Upper lobe of right lung (tissue), 1 donor: Measurements from ENCODE around the gene EPS8L3. TPM values are rescaled to one million over a fixed set of nuclear protein-coding genes. Genes with fewer than 3 reads are reported as not detected.
A peak's percentile ranks its signal among the peaks of the same experiment; 100 is the strongest.
"Not testable (repeated sequence)": the region's sequence is repeated elsewhere in the genome, so short reads cannot be mapped to it uniquely, and the experiment has no call there.

Source experiments
- ATAC-seq: fragments of 200-7000 bp; cut with Tn5 transposase; one replicate; pipeline ENCODE4 v1.9.1; 2020; ENCODE audit warnings: mild to moderate bottlenecking, moderate library complexity
- DNase-seq: peaks from one replicate; pipeline ENCODE4 v3.0.0-alpha.2; 2020
- H3K27ac ChIP-seq: fragments of 200-600 bp; one replicate; pipeline ENCODE4 v1.8.0; 2022
- H3K27me3 ChIP-seq: fragments of 200-600 bp; one replicate; pipeline ENCODE4 v1.8.0; 2022; ENCODE audit warnings: mild to moderate bottlenecking
- H3K36me3 ChIP-seq: fragments of 200-600 bp; one replicate; pipeline ENCODE4 v1.8.0; 2022
- H3K4me1 ChIP-seq: fragments of 200-600 bp; one replicate; pipeline ENCODE4 v1.8.0; 2022
- H3K4me3 ChIP-seq: fragments of 200-600 bp; one replicate; pipeline ENCODE4 v1.8.0; 2022; ENCODE audit warnings: mild to moderate bottlenecking
- H3K9me3 ChIP-seq: fragments of 200-600 bp; one replicate; pipeline ENCODE4 v1.8.0; 2022
- CTCF ChIP-seq: fragments of 200-600 bp; IDR thresholded peaks from one replicate; pipeline ENCODE4 v1.8.0; 2022; ENCODE audit warnings: antibody characterized with exemption
- intact Hi-C: fragments of 100-400 bp; cut with DNase I; formaldehyde crosslinking; loops from one replicate; pipeline ENCODE4 v1.11.0; 2022
- total RNA-seq: library from RNA; stranded (reverse); fragmentation: NEBNext Ultra II Directional; extraction: Animal tissue kit (Norgen Biotek cat#: 25700); gene quantifications from one replicate; pipeline ENCODE4 v1.2.1, GENCODE V29; 2021
- donor health status: DM: no; HTN: yes; CAD: no; lungs with severe emphysema.

EPS8L3 gene
- total RNA-seq, 1 donor from 2014 or later = not detected

DNA sequence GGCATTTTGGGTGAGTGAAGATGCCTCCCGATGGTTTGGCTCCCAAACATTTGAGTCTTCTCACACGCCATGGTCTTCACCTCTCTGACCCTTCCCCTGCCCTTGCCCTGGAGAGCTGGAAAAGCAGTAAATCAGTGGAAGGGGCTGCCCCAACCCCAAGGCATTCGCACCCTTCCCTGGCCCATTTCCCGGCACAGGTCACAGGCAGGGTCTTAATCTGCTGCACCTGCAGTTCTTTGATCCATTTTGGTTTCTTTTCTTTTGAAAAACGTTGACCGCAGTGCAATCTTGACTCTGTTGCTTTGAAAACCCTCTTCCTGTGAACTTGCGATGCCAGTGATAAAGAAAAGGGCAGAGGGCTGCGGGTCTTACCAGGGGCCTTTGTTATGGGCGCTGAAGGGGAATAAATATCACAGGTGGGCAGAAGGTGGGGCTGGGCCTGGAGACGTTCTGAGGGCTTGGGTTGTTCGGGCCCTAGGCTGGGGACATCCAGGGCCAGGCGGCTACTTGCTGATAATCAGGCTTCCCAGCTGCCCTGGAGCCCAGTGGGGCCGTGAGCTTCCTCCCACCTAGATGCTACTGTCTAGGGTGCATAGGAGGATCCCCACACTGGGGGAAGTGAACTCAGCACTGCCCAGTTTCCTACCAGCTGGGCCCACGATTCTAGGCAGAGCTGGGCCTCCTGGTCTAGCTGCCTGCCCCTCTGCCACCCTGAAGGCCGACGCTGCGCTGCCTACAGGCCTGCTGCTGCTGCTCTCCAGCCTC lies 38.6 kb upstream of the EPS8L3 start:
- H3K36me3 ChIP-seq = no peaks in the 10 kb centered on the region
- intact Hi-C loops = no loop called here
- H3K27me3 ChIP-seq = no peaks in the 10 kb centered on the region
- no peak for TF ChIP-seq CTCF
- DNase-seq (no peak), ATAC-seq (peak; percentile 24)
- peak overlapping the region; percentile 51 for H3K27ac ChIP-seq
- H3K9me3 ChIP-seq = no peaks in the 10 kb centered on the region
- H3K4me3 ChIP-seq = no peak overlapping the region
- peaks cover 37% of the 10 kb centered on the region for H3K4me1 ChIP-seq

DNA sequence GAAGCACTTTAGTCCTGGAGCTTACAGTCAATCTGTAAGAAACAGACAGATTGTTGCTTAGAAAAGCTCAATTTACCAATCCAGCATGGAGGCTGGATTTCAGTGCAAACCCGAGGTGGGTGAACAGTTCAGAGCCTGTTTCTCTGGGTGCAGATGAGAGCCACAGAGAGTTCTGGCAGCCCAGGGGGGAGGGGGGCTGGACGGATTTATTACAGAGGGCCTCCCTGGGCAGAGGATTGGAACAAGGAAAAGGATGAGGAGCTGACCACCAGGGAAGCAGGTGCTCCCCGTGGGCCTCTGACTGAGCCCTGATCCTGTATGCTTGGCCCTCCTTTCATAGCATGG lies 38.0 kb upstream of the EPS8L3 start:
- H3K4me1 ChIP-seq = peaks cover 32% of the 10 kb centered on the region
- no peak for ATAC-seq
- intact Hi-C loops = no loop called here
- no peaks in the 10 kb centered on the region for H3K36me3 ChIP-seq
- no peak for DNase-seq
- no peaks in the 10 kb centered on the region for H3K9me3 ChIP-seq
- no peak for TF ChIP-seq CTCF
- H3K4me3 ChIP-seq = no peak overlapping the region
- no peaks in the 10 kb centered on the region for H3K27me3 ChIP-seq
- H3K27ac ChIP-seq = no peak overlapping the region

- no peak overlapping the region for H3K27ac ChIP-seq
Measured at GRCh38 chr1:109800291-109800690, 36.6 kb upstream of the EPS8L3 start.

GRCh38 chr1:109799445-109799844 lies 35.7 kb upstream of the EPS8L3 start:
- no peak for TF ChIP-seq CTCF

More at GRCh38 chr1:109800291-109800690, 36.6 kb upstream of the EPS8L3 start:
- TF ChIP-seq CTCF = no peak
- H3K4me1 ChIP-seq = peaks cover 23% of the 10 kb centered on the region
- intact Hi-C loops = no loop called here
- no peaks in the 10 kb centered on the region for H3K27me3 ChIP-seq
- no peak overlapping the region for H3K4me3 ChIP-seq
- no peak for ATAC-seq
- no peaks in the 10 kb centered on the region for H3K9me3 ChIP-seq
- DNase-seq = no peak
- no peaks in the 10 kb centered on the region for H3K36me3 ChIP-seq

DNA sequence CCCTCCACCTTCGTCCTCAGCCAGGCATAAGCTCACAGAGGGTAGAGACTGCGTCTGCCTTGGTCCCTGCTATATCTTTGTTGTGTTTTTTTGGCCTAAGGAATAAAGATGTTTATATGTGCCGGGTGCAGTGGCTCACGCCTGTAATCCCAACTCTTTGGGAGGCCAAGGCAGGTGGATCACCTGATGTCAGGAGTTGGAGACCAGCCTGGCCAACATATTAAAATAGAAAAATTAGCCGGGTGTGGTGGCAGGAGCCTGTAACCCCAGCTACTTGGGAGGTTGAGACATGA lies 33.5 kb upstream of the EPS8L3 start:
- not testable (repeated sequence) for H3K27me3 ChIP-seq

More at GRCh38 chr1:109799445-109799844, 35.7 kb upstream of the EPS8L3 start:
- no peaks in the 10 kb centered on the region for H3K27me3 ChIP-seq
- H3K9me3 ChIP-seq = no peaks in the 10 kb centered on the region
- ATAC-seq = no peak
- no peaks in the 10 kb centered on the region for H3K36me3 ChIP-seq
- intact Hi-C loops = no loop called here
- no peak overlapping the region for H3K27ac ChIP-seq
- DNase-seq = no peak
- no peak overlapping the region for H3K4me3 ChIP-seq
- H3K4me1 ChIP-seq = peaks cover 30% of the 10 kb centered on the region

DNA sequence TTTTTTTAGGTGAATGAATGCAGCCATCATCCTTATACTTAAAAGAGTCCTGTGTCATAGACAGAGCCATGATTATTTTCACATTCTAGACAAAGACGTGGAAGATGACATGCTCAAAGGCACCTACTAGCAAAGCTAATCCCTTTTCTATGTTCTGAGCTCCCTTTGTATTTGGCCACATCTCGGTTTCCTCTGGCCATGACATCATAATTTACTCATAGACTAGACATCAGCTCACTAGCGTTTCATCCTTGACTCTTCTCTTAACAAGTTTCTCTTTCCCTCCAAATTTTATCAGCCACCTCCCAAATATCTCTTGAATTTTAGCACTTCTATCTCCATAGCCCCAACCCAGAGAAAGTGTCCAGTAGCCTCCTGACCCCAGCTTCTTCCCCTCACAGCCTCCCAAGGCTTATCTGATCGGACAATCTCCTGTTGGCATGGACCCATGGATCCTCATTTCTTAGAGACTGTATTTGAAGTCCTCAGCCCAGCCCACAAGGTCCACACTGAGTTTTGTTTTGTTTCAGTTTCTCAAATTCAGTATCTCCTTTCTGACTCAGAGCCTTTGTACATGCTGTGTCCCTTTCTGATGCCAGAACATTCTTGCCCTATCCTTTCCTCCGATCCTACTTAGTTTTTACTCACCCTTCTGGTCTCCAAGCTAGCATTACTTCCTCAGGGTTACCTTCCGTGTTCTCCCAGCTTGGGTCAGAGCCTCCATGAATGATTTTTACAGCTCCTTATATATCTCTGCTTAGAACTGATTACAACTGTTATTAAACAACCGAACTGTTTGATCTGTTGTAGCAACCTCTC lies 33.0 kb upstream of the EPS8L3 start:
- no peak for ATAC-seq
- intact Hi-C loops = no loop called here
- no peak overlapping the region for H3K27ac ChIP-seq

More for the DNA sequence above, 33.5 kb upstream of the EPS8L3 start:
- H3K36me3 ChIP-seq, H3K27ac ChIP-seq, ATAC-seq, H3K4me3 ChIP-seq, H3K9me3 ChIP-seq, intact Hi-C loops, DNase-seq: not testable (repeated sequence)
- peaks cover 35% of the 10 kb centered on the region for H3K4me1 ChIP-seq

More for the DNA sequence above, 33.0 kb upstream of the EPS8L3 start:
- no peaks in the 10 kb centered on the region for H3K27me3 ChIP-seq
- DNase-seq = no peak
- H3K9me3 ChIP-seq = no peaks in the 10 kb centered on the region
- H3K36me3 ChIP-seq = no peaks in the 10 kb centered on the region
- no peak for TF ChIP-seq CTCF
- no peak overlapping the region for H3K4me3 ChIP-seq
- peaks cover 41% of the 10 kb centered on the region for H3K4me1 ChIP-seq
